ENCODE results near the gene PRUNE2. TPM values are rescaled to one million over a fixed set of nuclear protein-coding genes. Genes with fewer than 3 reads are reported as not detected.
"Not testable (repeated sequence)": the region's sequence is repeated elsewhere in the genome, so short reads cannot be mapped to it uniquely, and the experiment has no call there.

Gene PRUNE2
- total RNA-seq, 1 donor from 2014 or later, result 0.83 TPM

- intact Hi-C loops (cut with micrococcal nuclease), result no loop called here
Measured at GRCh38 chr9:76799473-76799872, 106.4 kb downstream of the PRUNE2 start.

GRCh38 chr9:76798527-76798926, 107.4 kb downstream of the PRUNE2 start:
- intact Hi-C loops (cut with micrococcal nuclease), result no loop called here

DNA sequence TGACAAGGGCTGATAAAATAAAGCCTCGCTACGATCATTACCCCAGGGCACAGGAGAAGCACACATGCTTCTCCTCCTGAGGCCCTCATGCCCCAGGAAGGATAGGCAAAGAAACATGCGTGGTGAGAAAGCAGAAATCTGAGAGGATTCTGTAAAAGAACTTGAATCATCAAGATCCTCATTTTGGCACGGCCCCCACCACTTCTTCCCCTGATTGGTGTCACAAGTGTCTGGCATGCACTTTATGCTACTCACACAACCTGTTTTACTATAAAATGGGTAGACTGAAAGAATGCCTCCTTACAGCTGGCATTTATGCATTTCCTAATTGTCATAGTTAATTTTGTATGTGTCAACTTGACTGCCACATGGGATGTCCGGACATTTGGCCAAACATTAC, 109.6 kb downstream of the PRUNE2 start:
- intact Hi-C loops (cut with micrococcal nuclease), result no loop called here

- intact Hi-C loops (cut with micrococcal nuclease), result no loop called here
Measured at GRCh38 chr9:76793784-76794431, 112.0 kb downstream of the PRUNE2 start.

- intact Hi-C loops (cut with micrococcal nuclease), result no loop called here
Measured at GRCh38 chr9:76789840-76790239, 116.1 kb downstream of the PRUNE2 start.

DNA sequence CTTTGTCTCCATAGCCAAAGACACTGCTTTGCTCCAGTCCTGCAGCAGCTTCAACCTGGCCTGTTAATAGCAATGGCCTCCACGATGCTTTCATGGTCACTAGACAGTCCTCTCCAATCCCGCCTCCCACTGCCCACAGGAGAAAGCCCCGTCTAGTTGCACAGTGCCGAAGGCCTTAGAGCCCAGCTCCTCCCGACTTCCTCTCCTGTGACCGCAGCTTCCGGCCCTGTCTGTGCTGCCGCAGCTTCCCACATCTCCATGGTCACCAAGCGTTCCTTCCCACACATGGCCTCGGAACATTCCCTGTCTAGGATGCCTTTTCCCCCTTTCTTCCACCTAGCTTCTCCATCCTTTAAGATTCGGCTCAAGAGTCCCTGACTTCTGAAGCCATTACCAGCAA, 118.2 kb downstream of the PRUNE2 start:
- intact Hi-C loops (cut with micrococcal nuclease), result no loop called here

DNA sequence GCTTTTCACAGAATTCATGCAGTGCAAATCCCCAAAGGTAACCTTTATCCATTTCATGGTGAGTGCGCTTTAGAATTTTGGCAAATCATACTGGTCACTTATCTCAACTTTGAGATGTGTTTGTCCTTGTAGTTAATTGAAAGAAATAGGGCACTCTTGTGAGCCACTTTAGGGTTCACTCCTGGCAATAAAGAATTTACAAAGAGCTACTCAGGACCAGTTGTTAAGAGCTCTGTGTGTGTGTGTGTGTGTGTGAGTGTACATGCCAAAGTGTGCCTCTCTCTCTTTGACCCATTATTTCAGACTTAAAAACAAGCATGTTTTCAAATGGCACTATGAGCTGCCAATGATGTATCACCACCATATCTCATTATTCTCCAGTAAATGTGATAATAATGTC, 120.4 kb downstream of the PRUNE2 start:
- intact Hi-C loops (cut with micrococcal nuclease), result no loop called here

DNA sequence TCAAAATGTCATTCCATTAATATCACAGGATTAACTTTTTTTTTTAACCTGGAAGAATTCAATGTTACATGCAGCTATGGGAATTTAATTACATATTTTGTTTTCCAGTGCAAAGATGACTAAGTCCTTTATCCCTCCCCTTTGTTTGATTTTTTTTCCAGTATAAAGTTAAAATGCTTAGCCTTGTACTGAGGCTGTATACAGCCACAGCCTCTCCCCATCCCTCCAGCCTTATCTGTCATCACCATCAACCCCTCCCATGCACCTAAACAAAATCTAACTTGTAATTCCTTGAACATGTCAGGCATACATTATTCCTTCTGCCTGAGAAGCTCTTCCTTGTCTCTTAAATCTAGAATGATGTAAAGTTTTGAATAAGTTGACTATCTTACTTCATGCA, 121.0 kb downstream of the PRUNE2 start:
- intact Hi-C loops (cut with micrococcal nuclease), result no loop called here

DNA sequence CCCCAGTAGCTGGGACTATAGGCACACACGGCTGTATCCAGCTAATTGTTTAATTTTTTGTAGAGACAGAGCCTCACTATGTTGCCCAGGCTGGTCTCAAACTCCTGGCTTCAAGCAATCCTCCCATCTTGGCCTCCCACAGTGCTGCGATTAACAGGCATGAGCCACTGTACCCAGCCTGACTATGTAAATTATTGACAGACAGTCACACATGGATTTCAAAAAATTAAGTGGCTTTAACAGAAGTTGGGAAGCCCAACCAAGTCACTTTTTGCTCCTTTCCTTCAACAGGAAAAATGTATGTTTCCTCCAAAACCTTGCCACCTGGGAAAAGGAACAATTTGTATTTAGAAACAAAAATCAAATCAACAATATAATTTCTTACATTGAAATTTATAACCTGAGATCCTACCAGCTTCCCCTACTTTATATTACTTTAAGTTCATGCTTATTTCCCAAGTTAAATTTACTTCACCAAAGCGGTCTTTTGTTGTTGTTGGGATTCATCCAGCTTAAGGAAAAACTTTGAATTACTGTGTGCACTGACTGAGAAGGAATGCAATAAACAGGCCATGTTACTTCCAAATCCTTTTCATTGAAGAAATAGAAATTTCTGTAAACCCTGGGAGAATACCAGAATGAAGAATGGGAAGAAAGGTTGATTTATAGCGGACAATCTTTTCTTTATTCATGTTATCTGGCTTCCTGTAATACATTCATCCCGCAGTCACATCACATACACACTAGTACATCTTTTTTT, 133.0 kb downstream of the PRUNE2 start:
- intact Hi-C loops (cut with micrococcal nuclease), result loop anchor here (5.0 kb wide), 1 partner anchor 51 kb away; no protein-coding TSS in a partner anchor

- intact Hi-C loops (cut with micrococcal nuclease), result no loop called here
Measured at GRCh38 chr9:76766126-76766525, 139.8 kb downstream of the PRUNE2 start.

DNA sequence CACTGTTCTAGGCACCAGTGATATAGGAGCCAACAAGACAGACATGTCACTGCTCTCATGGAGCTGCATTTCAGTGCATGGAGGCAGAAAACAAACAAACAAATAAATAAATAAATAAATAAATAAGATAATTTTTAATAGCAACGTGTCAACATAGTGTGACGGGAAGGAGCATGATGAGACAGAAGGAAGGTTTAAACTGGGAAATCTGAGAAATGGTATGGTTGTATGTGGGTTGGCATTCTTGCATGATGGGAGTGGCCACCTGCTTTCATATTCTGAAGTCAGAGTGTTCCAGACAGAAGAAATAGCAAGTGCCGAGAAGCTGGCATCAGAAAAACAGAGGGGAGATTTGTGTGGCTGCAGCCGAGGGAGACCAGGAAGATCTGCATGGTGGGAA, 141.8 kb downstream of the PRUNE2 start, which contains the start of gene PCA3:
Gene PCA3, plus strand, starts transcription at position 301 of the 400 bp plus-strand sequence.
- intact Hi-C loops (cut with micrococcal nuclease), result no loop called here

- intact Hi-C loops (cut with micrococcal nuclease), result no loop called here
Measured at GRCh38 chr9:76761448-76761847, 144.5 kb downstream of the PRUNE2 start.

DNA sequence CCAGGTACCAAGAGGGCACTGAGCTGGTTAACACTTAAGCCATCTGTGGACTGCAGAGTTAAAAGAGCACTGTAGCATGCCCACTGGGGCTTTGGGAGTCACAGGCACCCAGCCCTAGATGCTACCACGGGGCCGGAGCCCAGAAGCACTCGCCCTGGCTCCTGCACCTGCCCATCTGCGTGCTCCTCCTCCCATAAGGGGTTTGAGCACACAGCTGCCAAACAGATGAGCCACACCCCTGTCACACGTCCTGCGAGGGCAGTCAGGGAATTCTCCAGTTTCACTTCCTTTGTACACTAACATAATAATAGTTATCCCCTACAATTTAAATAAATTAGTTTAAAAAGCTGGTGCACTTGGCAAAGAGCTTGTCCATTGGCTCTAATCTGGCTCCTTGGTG, 146.2 kb downstream of the PRUNE2 start:
- intact Hi-C loops (cut with micrococcal nuclease), result no loop called here

- intact Hi-C loops (cut with micrococcal nuclease), result no loop called here
Measured at GRCh38 chr9:76758476-76758875, 147.4 kb downstream of the PRUNE2 start.

GRCh38 chr9:76756941-76757673, 148.8 kb downstream of the PRUNE2 start:
- intact Hi-C loops (cut with micrococcal nuclease), result no loop called here

- intact Hi-C loops (cut with micrococcal nuclease), result no loop called here
Measured at GRCh38 chr9:76756268-76756640, 149.7 kb downstream of the PRUNE2 start.

DNA sequence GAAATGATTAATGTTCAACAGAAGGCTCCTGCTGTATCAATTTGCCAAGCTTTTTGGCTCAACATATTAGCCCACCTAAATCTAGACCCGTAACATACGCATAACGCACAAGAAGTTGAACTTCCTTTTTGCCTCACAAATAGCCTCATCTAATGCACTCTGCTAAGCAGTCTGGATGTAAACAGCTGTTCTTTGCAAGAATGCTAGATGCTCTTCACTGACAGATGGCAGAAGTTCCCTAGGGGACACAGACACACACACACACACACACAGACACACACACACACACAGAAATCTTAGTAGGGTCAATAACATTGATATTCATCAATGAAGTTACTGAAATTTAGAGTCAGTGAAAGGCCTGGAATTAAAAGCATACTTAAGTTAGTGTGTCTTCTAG, 154.9 kb downstream of the PRUNE2 start:
- intact Hi-C loops (cut with micrococcal nuclease), result no loop called here

DNA sequence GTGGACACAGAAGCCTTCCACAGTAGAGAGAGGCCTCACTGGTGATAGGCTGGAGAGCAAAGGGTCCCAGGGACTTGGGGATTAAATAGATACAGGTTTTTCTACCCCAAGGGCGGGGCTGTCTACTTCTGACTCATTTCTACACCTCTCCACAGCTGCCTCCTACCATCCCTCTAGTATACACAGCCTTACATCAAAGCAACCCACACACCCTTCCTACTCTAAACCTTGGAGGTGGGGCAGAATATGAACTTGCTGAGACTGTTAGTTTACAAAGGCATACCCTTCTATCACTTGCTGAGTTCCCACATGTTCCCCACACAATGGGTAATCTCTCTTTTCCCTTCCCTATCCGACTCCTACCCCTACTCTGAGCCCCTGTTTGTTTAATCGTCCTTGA, 161.6 kb downstream of the PRUNE2 start:
- intact Hi-C loops (cut with micrococcal nuclease), result no loop called here

- intact Hi-C loops (cut with micrococcal nuclease), result no loop called here
Measured at GRCh38 chr9:76743931-76744330, 162.0 kb downstream of the PRUNE2 start.

- intact Hi-C loops (cut with micrococcal nuclease), result not testable (repeated sequence)
Measured at GRCh38 chr9:76742890-76743289, 163.0 kb downstream of the PRUNE2 start.

DNA sequence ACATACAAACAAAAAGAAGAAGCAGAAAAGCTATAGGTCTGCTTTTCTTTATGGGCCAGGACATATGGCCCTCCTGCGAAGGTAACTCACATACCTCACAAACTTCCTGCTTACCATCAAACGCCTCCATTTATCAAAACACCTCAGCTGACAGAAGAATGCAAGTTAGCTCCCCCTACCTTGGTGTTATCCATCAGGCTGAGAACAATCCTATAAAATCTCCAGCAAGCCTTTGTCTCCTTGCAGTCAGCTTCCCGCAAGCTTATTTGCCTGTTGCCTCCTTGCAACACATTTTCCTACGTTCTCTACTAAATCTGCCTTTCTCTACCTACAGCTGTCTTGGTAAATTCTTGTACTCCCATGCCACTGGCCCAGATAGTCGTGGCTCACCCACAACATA, 164.4 kb downstream of the PRUNE2 start:
- intact Hi-C loops (cut with micrococcal nuclease), result no loop called here

- intact Hi-C loops (cut with micrococcal nuclease), result no loop called here
Measured at GRCh38 chr9:76738402-76738801, 167.5 kb downstream of the PRUNE2 start.
